Left lung (tissue), 10 donors: ENCODE results near the gene LGALS9. TPM values are rescaled to one million over a fixed set of nuclear protein-coding genes. Genes with fewer than 3 reads are reported as not detected.

Experiments
- ATAC-seq: fragments of 200-7000 bp; cut with Tn5 transposase; one replicate; pipeline ENCODE4 v1.9.1; 2020; ENCODE audit warnings: moderate library complexity
- DNase-seq, 4 donors: peaks; one replicate each; pipeline ENCODE4 v3.0.0-alpha.2; 2013 to 2020
- H3K27ac ChIP-seq, 2 donors: fragments of 200-600 bp; sonication (generic) in 1 of 2; one replicate each; pipeline versions ENCODE4 v1.5.0 to v1.8.0; 2020 to 2021
- H3K27me3 ChIP-seq, 2 donors: fragments of 200-600 bp; sonication (generic) in 1 of 2; one replicate each; pipeline versions ENCODE4 v1.5.0 to v1.8.0; 2020 to 2021
- H3K36me3 ChIP-seq, 2 donors: fragments of 200-600 bp; sonication (generic) in 1 of 2; one replicate each; pipeline versions ENCODE4 v1.5.0 to v1.8.0; 2020 to 2021
- H3K4me1 ChIP-seq, 2 donors: fragments of 200-600 bp; one replicate each; pipeline ENCODE4 v1.8.0; 2021
- H3K4me3 ChIP-seq, 2 donors: fragments of 200-600 bp; sonication (generic) in 1 of 2; one replicate each; pipeline versions ENCODE4 v1.5.0 to v1.8.0; 2020 to 2021; ENCODE audit warnings: mild to moderate bottlenecking in 1 of 2
- H3K9me3 ChIP-seq, 2 donors: fragments of 200-600 bp; sonication (generic) in 1 of 2; one replicate each; pipeline versions ENCODE4 v1.5.0 to v1.8.0; 2020 to 2021
- intact Hi-C, 2 donors: fragments of 100-400 bp; cut with DNase I; formaldehyde crosslinking; loops; one replicate each; pipeline versions ENCODE4 v1.11.2 to v1.14.2; 2022
- polyA plus RNA-seq, 6 donors: library from polyadenylated mRNA; unstranded; fragments of 120-200 nt; gene quantifications; one replicate each; pipeline ENCODE4 v1.2.1, GENCODE V29; 2013; ENCODE audit not compliant: insufficient read length in 6 of 6
- total RNA-seq, 2 donors: library from RNA; stranded (reverse); fragmentation: NEBNext Ultra II Directional; extraction: Animal tissue kit (Norgen Biotek cat#: 25700); gene quantifications; one replicate each; pipeline ENCODE4 v1.2.1, GENCODE V29; 2021
- TF ChIP-seq, protein P1 (sequence below), 2 donors: fragments of 200-600 bp; sonication (generic) in 1 of 2; IDR thresholded peaks; one replicate each; pipeline versions ENCODE4 v1.5.0 to v1.8.0; 2021; ENCODE audit warnings: antibody characterized with exemption in 2 of 2
- donor health status: DM: no; HTN: yes; CAD: no.
- donor health status: DM: no; HTN: no; CAD: no.

LGALS9 gene
- total and polyA plus RNA-seq, 8 donors: 18.1 to 149 (median 23.4) TPM

DNA sequence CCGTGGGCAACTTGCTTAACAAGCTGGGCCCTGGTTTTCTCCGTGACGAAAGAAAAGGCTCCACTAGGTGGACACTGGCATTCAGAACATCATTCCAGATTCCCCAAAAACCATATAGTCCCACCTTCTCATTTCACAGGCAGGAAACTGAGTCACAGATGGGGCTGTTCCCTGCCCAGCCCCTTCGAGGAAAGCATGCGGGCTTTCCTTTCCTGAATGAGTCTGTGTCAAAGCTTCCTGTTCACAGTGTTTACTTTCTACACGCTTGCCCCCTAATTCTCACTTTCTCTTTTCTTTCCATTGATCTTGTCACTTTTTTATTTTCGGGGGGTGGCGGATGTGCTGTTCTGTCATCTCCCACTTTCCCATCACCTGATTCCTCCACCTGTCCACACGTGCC lies 10.3 kb upstream of the LGALS9 start:
- peaks cover 0 to 95% of the 10 kb centered on the region in 2 donors for H3K36me3 ChIP-seq
- no peak overlapping the region for H3K27ac ChIP-seq
- TF ChIP-seq, protein P1, sequence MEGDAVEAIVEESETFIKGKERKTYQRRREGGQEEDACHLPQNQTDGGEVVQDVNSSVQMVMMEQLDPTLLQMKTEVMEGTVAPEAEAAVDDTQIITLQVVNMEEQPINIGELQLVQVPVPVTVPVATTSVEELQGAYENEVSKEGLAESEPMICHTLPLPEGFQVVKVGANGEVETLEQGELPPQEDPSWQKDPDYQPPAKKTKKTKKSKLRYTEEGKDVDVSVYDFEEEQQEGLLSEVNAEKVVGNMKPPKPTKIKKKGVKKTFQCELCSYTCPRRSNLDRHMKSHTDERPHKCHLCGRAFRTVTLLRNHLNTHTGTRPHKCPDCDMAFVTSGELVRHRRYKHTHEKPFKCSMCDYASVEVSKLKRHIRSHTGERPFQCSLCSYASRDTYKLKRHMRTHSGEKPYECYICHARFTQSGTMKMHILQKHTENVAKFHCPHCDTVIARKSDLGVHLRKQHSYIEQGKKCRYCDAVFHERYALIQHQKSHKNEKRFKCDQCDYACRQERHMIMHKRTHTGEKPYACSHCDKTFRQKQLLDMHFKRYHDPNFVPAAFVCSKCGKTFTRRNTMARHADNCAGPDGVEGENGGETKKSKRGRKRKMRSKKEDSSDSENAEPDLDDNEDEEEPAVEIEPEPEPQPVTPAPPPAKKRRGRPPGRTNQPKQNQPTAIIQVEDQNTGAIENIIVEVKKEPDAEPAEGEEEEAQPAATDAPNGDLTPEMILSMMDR (IDR thresholded peaks at IDR 0.05): no peak
- no peaks in the 10 kb centered on the region for H3K9me3 ChIP-seq
- intact Hi-C loops: no loop called here
- DNase-seq: no peak
- ATAC-seq: no peak
- H3K27me3 ChIP-seq: no peaks in the 10 kb centered on the region
- H3K4me1 ChIP-seq: no peaks in the 10 kb centered on the region
- no peak overlapping the region for H3K4me3 ChIP-seq

DNA sequence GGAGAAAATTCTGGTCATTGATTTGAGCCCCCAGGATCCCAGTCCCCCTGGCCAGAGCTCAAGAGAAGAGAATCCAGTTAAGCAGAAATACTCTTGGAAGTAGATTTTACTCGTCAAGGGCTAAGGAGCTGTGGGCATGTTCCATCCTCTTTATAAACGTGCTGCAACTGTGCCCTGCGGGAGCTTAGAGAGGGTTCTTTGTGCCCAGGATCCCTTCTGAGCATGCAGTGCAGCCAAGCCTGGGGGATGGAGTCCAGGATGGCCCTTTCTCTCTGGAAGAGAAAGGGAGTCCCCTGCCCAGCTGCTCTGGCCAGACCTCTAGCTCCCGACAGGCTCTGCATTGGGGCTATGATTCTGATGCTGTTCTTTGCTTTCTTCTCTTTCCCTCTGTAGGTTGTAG lies 9.5 kb upstream of the LGALS9 start:
- no peak overlapping the region for H3K27ac ChIP-seq
- no peaks in the 10 kb centered on the region for H3K27me3 ChIP-seq
- intact Hi-C loops: no loop called here
- TF ChIP-seq, protein P1 (IDR thresholded peaks at IDR 0.05): no peak
- DNase-seq: no peak
- no peak overlapping the region for H3K4me3 ChIP-seq
- no peaks in the 10 kb centered on the region for H3K4me1 ChIP-seq
- H3K36me3 ChIP-seq: peaks cover 0 to 97% of the 10 kb centered on the region in 2 donors
- no peak for ATAC-seq
- no peaks in the 10 kb centered on the region for H3K9me3 ChIP-seq

DNA sequence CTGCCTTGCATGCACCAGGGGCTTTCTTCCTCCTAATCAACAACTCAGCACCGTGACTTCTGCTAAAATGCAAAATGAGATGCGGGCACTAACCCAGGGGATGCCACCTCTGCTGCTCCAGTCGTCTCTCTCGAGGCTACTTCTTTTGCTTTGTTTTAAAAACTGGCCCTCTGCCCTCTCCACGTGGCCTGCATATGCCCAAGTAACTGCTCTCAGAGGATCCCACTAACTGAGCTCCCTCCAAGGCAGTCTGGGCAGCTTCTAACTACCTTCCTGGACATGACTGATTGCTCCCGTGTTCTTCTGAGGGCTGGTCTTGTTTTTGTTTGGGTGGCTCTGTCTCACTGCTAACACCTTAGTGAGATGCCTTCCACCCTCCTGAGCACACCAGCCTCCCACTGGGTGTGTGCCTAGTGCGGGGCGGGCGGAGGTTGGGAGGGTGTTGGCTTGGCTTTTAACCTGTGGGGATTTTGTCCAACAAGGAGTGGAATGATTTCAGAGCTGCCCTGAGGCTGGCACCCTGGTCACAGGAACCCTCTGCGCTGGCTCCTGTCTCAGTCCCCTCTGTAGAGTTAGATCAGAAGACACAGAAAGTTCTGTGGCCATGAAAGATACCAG lies 8.9 kb upstream of the LGALS9 start:
- intact Hi-C loops: no loop called here
- no peaks in the 10 kb centered on the region for H3K9me3 ChIP-seq
- H3K27me3 ChIP-seq: no peaks in the 10 kb centered on the region
- H3K36me3 ChIP-seq: peaks cover 0 to 97% of the 10 kb centered on the region in 2 donors
- ATAC-seq (no peak), DNase-seq (no peak)
- TF ChIP-seq, protein P1 (IDR thresholded peaks at IDR 0.05): no peak
- H3K4me1 ChIP-seq: no peaks in the 10 kb centered on the region
- H3K4me3 ChIP-seq: no peak overlapping the region
- no peak overlapping the region for H3K27ac ChIP-seq

DNA sequence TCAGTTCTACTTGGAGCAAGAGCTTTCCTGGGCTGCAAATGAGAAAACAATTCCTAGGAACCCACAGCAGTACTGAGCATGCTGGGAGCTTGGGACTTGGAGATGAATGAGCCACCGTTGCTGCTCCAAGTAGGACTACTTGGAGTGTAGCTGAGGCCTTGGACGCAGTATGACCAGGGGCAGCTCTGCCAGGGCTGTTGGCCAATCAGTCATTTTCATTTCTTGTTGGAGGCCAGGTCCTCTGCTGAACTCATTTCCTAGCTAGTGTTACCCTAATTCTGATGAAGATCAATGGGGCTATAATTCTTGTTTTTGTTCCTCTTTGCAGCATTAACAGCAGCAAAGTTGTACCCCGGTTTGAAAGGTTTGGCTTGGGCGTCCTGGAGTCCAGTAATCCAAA lies 8.0 kb upstream of the LGALS9 start:
- no peak overlapping the region for H3K4me3 ChIP-seq
- no peaks in the 10 kb centered on the region for H3K9me3 ChIP-seq
- no peaks in the 10 kb centered on the region for H3K4me1 ChIP-seq
- DNase-seq (no peak), ATAC-seq (no peak)
- H3K36me3 ChIP-seq: peaks cover 0 to 88% of the 10 kb centered on the region in 2 donors
- intact Hi-C loops: no loop called here
- no peaks in the 10 kb centered on the region for H3K27me3 ChIP-seq
- H3K27ac ChIP-seq: no peak overlapping the region
- TF ChIP-seq, protein P1 (IDR thresholded peaks at IDR 0.05): no peak

DNA sequence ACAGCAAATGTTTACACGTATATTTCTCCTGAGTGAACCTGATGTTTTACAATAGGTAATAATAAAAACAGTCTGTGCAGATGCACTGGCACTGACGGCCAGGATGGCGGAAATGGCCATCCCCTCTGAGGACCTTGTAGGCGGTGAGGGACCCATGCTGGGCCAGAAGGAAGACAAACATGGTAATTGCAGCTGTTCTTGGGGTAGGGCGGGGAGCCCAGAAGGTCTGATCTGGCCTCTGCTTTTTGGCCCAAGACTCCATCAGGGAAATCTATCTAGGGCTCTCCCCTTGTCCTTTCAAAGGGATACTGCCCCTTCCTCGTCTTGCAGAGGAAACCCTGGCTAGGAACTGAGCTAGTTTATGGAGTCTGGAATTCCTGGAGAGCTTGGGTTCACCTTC lies 7.4 kb upstream of the LGALS9 start:
- no peak overlapping the region for H3K4me3 ChIP-seq
- no peak overlapping the region for H3K27ac ChIP-seq
- H3K4me1 ChIP-seq: no peaks in the 10 kb centered on the region
- intact Hi-C loops: no loop called here
- TF ChIP-seq, protein P1 (IDR thresholded peaks at IDR 0.05): no peak
- ATAC-seq (no peak), DNase-seq (no peak)
- H3K9me3 ChIP-seq: no peaks in the 10 kb centered on the region
- no peaks in the 10 kb centered on the region for H3K27me3 ChIP-seq
- peaks cover 0 to 81% of the 10 kb centered on the region in 2 donors for H3K36me3 ChIP-seq
